Activated T-cell treated with anti-CD3 and anti-CD28 coated beads, Interleukin-2, amount 50 U/mL, for 4 hours (primary cell): ENCODE measurements around the gene DUSP22. TPM values are rescaled to one million over a fixed set of nuclear protein-coding genes. Genes with fewer than 3 reads are reported as not detected.
A peak's percentile ranks its signal among the peaks of the same experiment; 100 is the strongest.
"Not testable (repeated sequence)": the region's sequence is repeated elsewhere in the genome, so short reads cannot be mapped to it uniquely, and the experiment has no call there.

Experiments
- ATAC-seq, 2 donors: fragments of 200-7000 bp; cut with Tn5 transposase; one replicate each; pipeline ENCODE4 v1.10.0; 2021
- DNase-seq: peaks from one replicate; pipeline ENCODE4 v3.0.0-alpha.2; 2020
- H3K27me3 Mint-ChIP-seq: one replicate; pipeline ENCODE4 v1.8.0; 2021; ENCODE audit warnings: low read depth, mixed read lengths
- H3K36me3 Mint-ChIP-seq: one replicate; pipeline ENCODE4 v1.8.0; 2022; ENCODE audit warnings: mixed read lengths; ENCODE audit not compliant: insufficient read depth
- H3K4me1 Mint-ChIP-seq: one replicate; pipeline ENCODE4 v1.8.0; 2021; ENCODE audit warnings: low read depth, mixed read lengths
- H3K4me3 Mint-ChIP-seq: one replicate; pipeline ENCODE4 v1.8.0; 2021; ENCODE audit warnings: mild to moderate bottlenecking, moderate library complexity, mixed read lengths
- H3K9me3 Mint-ChIP-seq: one replicate; pipeline ENCODE4 v1.8.0; 2021; ENCODE audit warnings: mixed read lengths
- total RNA-seq, 3 donors: library from RNA; stranded (reverse); gene quantifications; one replicate each; pipeline ENCODE4 v1.2.1, GENCODE V29; 2021

Gene DUSP22
- total RNA-seq, 3 donors from 2014 or later, result 27.5 to 32.5 (median 30.9) TPM

DNA sequence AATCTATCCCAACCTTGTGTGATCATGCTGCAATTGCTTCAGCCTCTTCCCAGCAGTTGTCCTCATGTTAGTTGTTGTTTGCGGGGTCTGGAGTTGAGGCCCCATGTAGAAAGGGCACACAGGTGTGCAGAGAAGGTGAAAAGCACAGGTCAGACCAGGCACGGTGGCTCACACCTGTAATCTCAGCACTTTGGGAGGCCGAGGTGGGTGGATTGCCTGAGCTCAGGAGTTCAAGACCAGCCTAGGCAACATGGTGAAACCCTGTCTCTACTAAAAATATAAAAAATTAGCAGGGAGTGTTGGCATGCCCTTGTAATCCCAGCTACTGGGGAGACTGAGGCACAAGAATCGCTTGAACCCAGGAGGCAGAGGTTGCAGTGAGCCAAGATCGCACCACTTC lies 6.4 kb upstream of the DUSP22 start:
- not testable (repeated sequence) for H3K36me3 Mint-ChIP-seq, H3K27me3 Mint-ChIP-seq, H3K4me3 Mint-ChIP-seq, ATAC-seq, H3K9me3 Mint-ChIP-seq, DNase-seq
- peaks cover 42% of the 10 kb centered on the region for H3K4me1 Mint-ChIP-seq

- Mint-ChIP-seq H3K36me3 (peaks cover 4% of the 10 kb centered on the region), H3K4me1 (peaks cover 49% of the 10 kb centered on the region), H3K9me3 (no peaks in the 10 kb centered on the region), H3K27me3 (peaks cover 1% of the 10 kb centered on the region), H3K4me3 (no peak overlapping the region)
- ATAC-seq, result no peak
- no peak for DNase-seq
These were observed 5.4 kb upstream of the DUSP22 start for GRCh38 chr6:286681-287488.

DNA sequence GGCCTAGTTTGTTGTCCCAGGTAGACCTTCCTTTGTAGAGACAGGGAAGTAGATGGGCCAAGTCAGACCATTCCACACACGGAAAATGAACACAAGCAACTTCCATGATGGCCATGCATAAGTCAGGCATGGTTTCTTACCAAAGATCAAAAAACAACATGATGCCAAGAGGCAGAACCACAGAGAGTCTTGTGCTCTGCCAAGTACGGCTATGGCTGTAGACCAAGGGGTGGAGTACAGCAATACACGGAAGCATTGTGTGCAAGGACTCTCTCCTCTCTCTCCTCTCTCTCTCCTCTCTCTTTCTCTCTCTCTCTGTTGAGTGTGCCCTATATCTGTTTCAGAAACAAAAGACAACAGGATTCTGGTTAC lies 4.8 kb upstream of the DUSP22 start:
- H3K4me3 Mint-ChIP-seq, result no peak overlapping the region
- peaks cover 2% of the 10 kb centered on the region for H3K36me3 Mint-ChIP-seq
- peaks cover 49% of the 10 kb centered on the region for H3K4me1 Mint-ChIP-seq
- peaks cover 1% of the 10 kb centered on the region for H3K27me3 Mint-ChIP-seq
- no peaks in the 10 kb centered on the region for H3K9me3 Mint-ChIP-seq
- no peak for ATAC-seq
- no peak for DNase-seq

DNA sequence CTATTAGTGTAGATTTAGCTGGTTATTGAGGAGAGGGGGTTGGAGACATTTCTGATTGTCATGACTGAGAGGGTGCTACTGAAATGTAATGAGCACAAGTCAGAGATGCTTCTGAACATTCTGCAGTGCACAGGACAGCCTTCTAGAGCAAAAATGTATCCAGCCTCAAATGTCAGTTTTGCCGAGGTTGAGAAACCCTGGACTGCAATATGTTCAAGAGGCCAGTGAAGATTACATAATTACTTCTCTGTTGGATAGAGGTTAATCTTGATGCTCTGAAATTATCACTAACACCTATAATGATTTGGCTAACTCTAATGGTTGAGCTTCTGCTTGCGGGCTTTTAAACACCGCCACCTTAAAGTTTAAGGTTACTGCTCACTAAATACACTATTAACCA lies 3.4 kb upstream of the DUSP22 start:
- H3K27me3 Mint-ChIP-seq, result peaks cover 1% of the 10 kb centered on the region
- ATAC-seq (no peak), DNase-seq (no peak)
- H3K4me3 Mint-ChIP-seq, result no peak overlapping the region
- H3K36me3 Mint-ChIP-seq, result peaks cover 2% of the 10 kb centered on the region
- H3K4me1 Mint-ChIP-seq, result peaks cover 56% of the 10 kb centered on the region
- H3K9me3 Mint-ChIP-seq, result no peaks in the 10 kb centered on the region

DNA sequence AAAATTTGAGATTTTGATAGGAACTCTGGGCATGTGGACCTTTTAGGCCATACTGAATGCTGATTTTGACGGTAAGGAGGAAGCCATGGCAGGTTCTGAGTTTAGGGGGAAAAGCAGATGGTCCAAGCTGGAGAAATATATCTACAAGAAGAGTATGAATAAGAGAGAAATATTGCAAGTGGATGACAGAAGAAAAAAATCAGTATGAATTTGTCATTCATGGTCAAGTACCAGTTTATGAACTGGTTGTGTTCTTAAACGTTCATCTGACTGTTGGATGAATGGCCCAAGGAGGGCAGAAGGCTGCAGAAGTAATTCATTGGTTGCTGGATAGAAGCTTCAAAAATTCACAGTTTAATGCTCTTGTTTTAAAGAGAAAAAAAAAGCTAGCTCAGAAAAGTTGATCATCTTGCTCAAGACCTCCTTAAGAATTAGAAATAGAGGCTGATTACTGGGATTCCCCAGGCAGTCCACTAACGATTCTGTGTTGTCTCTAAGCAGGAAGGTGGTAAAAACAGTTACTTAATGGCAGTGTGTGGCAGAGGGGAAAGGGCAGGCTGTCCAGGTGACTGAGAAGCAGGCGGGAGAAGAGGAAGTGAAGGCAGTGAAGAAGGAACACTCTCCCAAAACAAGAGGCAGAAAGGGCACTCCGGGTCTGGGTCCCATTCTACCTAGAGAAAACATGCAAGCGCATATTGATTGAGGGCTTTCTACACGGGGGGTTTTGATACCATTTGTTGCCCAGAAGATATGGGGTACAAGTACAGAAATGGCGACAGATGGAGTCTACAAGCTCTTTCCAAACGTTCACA lies 2.0 kb upstream of the DUSP22 start:
- Mint-ChIP-seq H3K36me3 (peaks cover 2% of the 10 kb centered on the region), H3K4me1 (peaks cover 60% of the 10 kb centered on the region), H3K27me3 (no peaks in the 10 kb centered on the region), H3K9me3 (no peaks in the 10 kb centered on the region), H3K4me3 (peak overlapping the region; percentile 39)
- ATAC-seq, result no peak
- no peak for DNase-seq

GRCh38 chr6:291204-291696 lies 1.0 kb upstream of the DUSP22 start:
- DNase-seq, result no peak
- Mint-ChIP-seq H3K27me3 (no peaks in the 10 kb centered on the region), H3K9me3 (no peaks in the 10 kb centered on the region), H3K4me3 (peak overlapping the region; percentile 73), H3K4me1 (peaks cover 63% of the 10 kb centered on the region), H3K36me3 (peaks cover 2% of the 10 kb centered on the region)
- no peak for ATAC-seq

DNA sequence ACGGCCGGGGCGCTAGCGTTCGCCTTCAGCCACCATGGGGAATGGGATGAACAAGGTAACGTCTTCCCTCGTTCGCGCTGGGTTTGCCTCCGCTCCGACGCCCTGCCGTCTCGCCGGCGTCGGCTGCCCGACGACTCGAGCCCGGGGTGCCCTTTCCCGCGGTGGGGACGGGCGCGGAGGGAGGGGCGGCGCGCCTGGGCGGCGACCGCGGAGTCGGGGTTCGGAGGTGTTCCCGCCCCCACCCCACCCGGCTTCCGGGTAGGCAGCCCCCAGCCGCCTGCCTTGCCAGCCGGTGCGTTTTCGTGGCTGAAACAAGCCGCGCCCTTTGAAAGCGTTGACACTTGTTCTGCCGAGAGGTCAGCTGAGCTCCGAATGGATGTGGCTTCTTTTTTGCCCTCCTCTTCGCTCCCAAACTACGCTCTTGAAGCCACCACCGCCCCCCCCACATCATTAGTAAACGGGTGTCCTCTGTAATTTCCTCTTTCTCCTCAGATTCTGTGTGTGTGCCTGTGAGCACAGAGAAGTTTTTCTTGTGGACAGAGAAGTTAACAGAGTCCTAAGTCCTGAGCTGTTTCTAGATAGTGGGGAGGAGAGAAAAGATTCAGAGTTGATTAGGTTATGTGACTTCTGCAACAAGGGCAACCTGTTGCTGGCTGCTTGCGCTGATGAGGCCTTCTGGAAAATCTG lies 362 bp downstream of the DUSP22 start:
- Mint-ChIP-seq H3K4me3 (peak overlapping the region; percentile 93), H3K9me3 (no peaks in the 10 kb centered on the region), H3K4me1 (peaks cover 64% of the 10 kb centered on the region), H3K27me3 (no peaks in the 10 kb centered on the region), H3K36me3 (peaks cover 2% of the 10 kb centered on the region)
- DNase-seq, result peak; percentile 81
- peak; percentile 33 to 44 for ATAC-seq

DNA sequence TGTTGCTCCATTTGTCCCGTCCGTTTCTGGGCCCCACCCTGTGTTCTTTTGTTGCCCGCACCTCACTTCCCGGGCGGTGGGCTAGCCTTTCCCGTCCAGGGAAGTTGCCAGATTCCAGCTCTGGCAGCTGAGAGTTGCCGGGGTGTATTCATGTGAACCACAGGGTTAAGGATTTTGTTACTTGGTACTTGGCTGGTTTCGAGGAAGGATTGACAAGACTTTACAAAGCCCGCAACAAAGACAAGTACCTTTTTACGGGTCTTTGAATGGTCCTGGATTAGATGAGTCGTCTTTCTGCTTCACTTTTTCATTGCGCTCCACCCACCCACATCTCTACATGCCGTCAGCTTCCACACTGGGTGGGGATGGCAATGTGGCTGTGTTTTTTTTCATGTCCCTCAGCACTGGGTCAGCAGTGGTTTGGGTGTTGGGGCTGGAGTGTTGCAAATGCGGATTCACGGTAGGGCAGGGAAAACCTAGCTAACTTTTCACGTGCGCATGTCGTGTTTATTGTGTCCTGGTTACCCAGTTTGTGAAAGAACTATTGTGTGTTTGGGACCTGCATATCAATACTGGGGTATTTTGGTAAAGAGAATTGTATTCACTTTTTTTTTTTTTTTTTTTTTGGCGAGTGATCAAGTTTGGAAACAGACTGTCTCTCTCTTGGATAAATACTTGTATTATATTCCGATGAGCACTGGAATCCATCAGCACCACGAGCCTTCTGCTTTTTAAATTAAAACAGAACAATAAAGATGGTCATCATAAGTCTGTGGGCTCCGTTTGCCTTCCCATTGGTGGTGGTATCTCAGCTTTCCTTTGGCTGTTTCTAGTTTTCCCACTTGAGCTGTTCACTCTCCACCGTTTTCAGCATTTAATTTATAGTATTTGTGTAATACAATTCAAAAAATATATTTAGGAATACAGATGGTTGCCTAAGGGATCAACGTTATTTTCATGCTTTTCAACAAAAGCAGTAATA lies 1.2 kb downstream of the DUSP22 start:
- Mint-ChIP-seq H3K4me3 (peak overlapping the region; percentile 93), H3K36me3 (no peaks in the 10 kb centered on the region), H3K27me3 (no peaks in the 10 kb centered on the region), H3K9me3 (no peaks in the 10 kb centered on the region), H3K4me1 (peaks cover 62% of the 10 kb centered on the region)
- ATAC-seq (peak; percentile 20 to 26), DNase-seq (peak; percentile 47)

GRCh38 chr6:294656-295565 lies 2.6 kb downstream of the DUSP22 start:
- Mint-ChIP-seq H3K36me3 (no peaks in the 10 kb centered on the region), H3K4me3 (peak overlapping the region; percentile 11), H3K9me3 (no peaks in the 10 kb centered on the region), H3K4me1 (peaks cover 58% of the 10 kb centered on the region), H3K27me3 (no peaks in the 10 kb centered on the region)
- ATAC-seq (no peak), DNase-seq (no peak)

GRCh38 chr6:296151-297122 lies 4.2 kb downstream of the DUSP22 start:
- H3K9me3 Mint-ChIP-seq, result no peaks in the 10 kb centered on the region
- H3K27me3 Mint-ChIP-seq, result no peaks in the 10 kb centered on the region
- no peak for DNase-seq
- peaks cover 47% of the 10 kb centered on the region for H3K4me1 Mint-ChIP-seq
- H3K36me3 Mint-ChIP-seq, result no peaks in the 10 kb centered on the region
- ATAC-seq, result no peak
- no peak overlapping the region for H3K4me3 Mint-ChIP-seq

- Mint-ChIP-seq H3K27me3 (no peaks in the 10 kb centered on the region), H3K4me1 (peaks cover 45% of the 10 kb centered on the region), H3K4me3 (no peak overlapping the region), H3K9me3 (no peaks in the 10 kb centered on the region), H3K36me3 (no peaks in the 10 kb centered on the region)
- DNase-seq, result no peak
- ATAC-seq, result no peak
These were observed 5.4 kb downstream of the DUSP22 start for GRCh38 chr6:297571-298232.
